K562 (cell line): ENCODE results near the gene MIER2. TPM values are rescaled to one million over a fixed set of nuclear protein-coding genes. Genes with fewer than 3 reads are reported as not detected.
A peak's percentile ranks its signal among the peaks of the same experiment; 100 is the strongest.

ENCODE experiments used
- ARID3A ChIP-seq: IDR thresholded peaks from 2 replicates; pipeline ENCODE4 v1.6.1; 2012; ENCODE audit warnings: low read depth, low read length, improper control_type of control experiment, borderline replicate concordance
- BCL6 ChIP-seq: fragments of 250-450 bp; sonication (Bioruptor Pico); IDR thresholded peaks from 2 replicates; pipeline ENCODE4 v1.4.0; 2020
- CBX1 ChIP-seq: sonication (generic); IDR thresholded peaks from 2 replicates; pipeline ENCODE4 v1.6.1; 2016; ENCODE audit warnings: antibody characterized with exemption, low read depth, mild to moderate bottlenecking
- DEAF1 ChIP-seq: fragments of 450-650 bp; formaldehyde crosslinking; IDR thresholded peaks from 2 replicates; pipeline ENCODE4 v1.4.0; 2020; ENCODE audit warnings: mild to moderate bottlenecking, moderate library complexity
- FOXP4 ChIP-seq: sonication (generic); formaldehyde crosslinking; IDR thresholded peaks from 2 replicates; pipeline ENCODE4 v1.8.0; 2022; ENCODE audit warnings: mild to moderate bottlenecking, missing genetic modification reagents, borderline replicate concordance
- ILK ChIP-seq: fragments of 450-650 bp; IDR thresholded peaks from 2 replicates; pipeline ENCODE4 v1.6.1; 2016; ENCODE audit warnings: missing genetic modification characterization, low read depth, mild to moderate bottlenecking, missing compliant biosample characterization, moderate library complexity, borderline replicate concordance
- KAT7 ChIP-seq: sonication (generic); formaldehyde crosslinking; IDR thresholded peaks from 2 replicates; pipeline ENCODE4 v1.8.0; 2022; ENCODE audit warnings: missing genetic modification reagents, mild to moderate bottlenecking, borderline replicate concordance
- MCM7 ChIP-seq, 2 experiments: fragments of 450-650 bp; IDR thresholded peaks; 2 replicates each; pipeline ENCODE4 v1.6.1; 2016 to 2018
- PBX2 ChIP-seq, 2 experiments: IDR thresholded peaks in 1 of 2; conservative IDR thresholded peaks in 1 of 2; 2 replicates each; pipeline ENCODE4 v1.6.1; 2016; ENCODE audit warnings: low read depth in 2 of 2, mild to moderate bottlenecking in 1 of 2, missing compliant biosample characterization in 1 of 2, missing genetic modification characterization in 1 of 2, moderate library complexity in 1 of 2
- POLR2G ChIP-seq: fragments of 200-400 bp; formaldehyde crosslinking; IDR thresholded peaks from 2 replicates; pipeline ENCODE4 v1.6.1; 2017; ENCODE audit warnings: low read depth, mild to moderate bottlenecking, antibody characterized with exemption, low read length, moderate library complexity
- ZFX ChIP-seq: sonication (generic); formaldehyde crosslinking; IDR thresholded peaks from 2 replicates; pipeline ENCODE4 v1.8.0; 2022; ENCODE audit warnings: mild to moderate bottlenecking, missing genetic modification reagents, moderate library complexity
- ZKSCAN1 ChIP-seq: fragments of 150-350 bp; IDR thresholded peaks from 2 replicates; pipeline ENCODE4 v1.6.1; 2016; ENCODE audit warnings: low read depth, low read length
- ZNF668 ChIP-seq: fragments of 250-450 bp; sonication (Bioruptor Pico); IDR thresholded peaks from 2 replicates; pipeline ENCODE4 v1.8.0; 2022; ENCODE audit warnings: mild to moderate bottlenecking, inconsistent platforms
- polyA plus RNA-seq, 8 experiments: library from polyadenylated mRNA; depleted of rRNA in 4 of 8; stranded (reverse) in 5 of 8; unstranded in 3 of 8; fragments of >200 nt; fragmentation: Nextera tagmentation in 2 of 8; fragmentation: Illumina TruSeq in 1 of 8; extraction: Ambion mirVana in 2 of 8; extraction: Trizol in 1 of 8; gene quantifications; 2 replicates each; pipeline versions ENCODE4 v1.2.1 to v1.2.3, GENCODE V29; 2011 to 2014; ENCODE audit warnings: inconsistent platforms in 1 of 8, missing spikeins in 1 of 8
- total RNA-seq, 7 experiments: library from RNA; depleted of rRNA in 6 of 7; stranded (reverse); fragments of >200 nt in 6 of 7; fragmentation: Illumina TruSeq in 2 of 7; extraction: Trizol in 2 of 7; gene quantifications; 2 replicates each; pipeline versions ENCODE4 v1.2.1 to v1.2.3, GENCODE V29; 2011 to 2021; ENCODE audit warnings: low replicate concordance in 1 of 7
- TF ChIP-seq, protein P1 (sequence below): sonication (generic); formaldehyde crosslinking; IDR thresholded peaks from 2 replicates; pipeline ENCODE4 v1.8.0; 2022; ENCODE audit warnings: mild to moderate bottlenecking, missing genetic modification reagents

MIER2 gene
- total and polyA plus RNA-seq, 9 of the 15 experiments (the other 6 are each of a cell fraction or from before 2014, with no cell fraction given), result 0.46 to 34.7 (median 15.6) TPM

DNA sequence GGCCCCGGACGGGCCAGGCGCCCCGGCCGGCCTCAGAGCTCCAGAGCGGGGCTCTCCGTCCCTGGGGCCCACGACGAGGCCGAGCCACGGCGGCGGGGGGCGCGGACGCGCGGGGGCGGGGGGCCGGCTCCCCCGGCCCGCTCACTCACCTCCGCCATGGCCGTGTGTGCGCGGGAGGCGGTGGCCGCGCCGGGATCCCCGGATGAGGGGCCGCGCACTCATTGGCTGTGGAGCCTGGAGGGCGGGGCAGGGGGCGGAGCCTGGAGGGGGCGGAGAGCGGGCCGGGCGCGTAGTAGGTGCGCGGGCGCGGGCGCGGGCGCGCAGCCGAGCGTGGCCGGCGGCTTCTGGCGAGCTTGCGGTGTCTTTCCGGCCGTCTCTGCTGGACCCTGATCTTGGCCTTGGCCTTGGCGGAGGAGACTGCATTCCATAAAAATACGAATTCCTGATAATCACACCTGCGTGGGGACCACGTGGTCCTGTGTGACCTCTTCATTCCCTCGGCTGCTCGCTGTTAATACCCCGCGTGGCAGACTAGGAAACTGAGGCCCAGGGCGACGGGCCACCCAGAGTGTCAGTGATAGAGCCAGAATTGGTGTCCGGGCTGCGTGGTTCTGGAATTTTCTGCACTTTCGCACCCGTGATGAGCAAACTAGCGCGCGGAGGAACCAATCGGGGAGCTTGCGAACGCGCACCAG lies at the start of gene MIER2 (continued):
- TF ChIP-seq FOXP4 (CRISPR knock-in tag), result 0 out of 2 replicates have a peak, but pooled peaks have one; percentile 57
- TF ChIP-seq ARID3A, result no peak
- no peak for TF ChIP-seq KAT7 (CRISPR knock-in tag)
- peak; percentile 100 for TF ChIP-seq ZKSCAN1
- no peak for TF ChIP-seq MCM7 (IDR thresholded peaks at IDR 0.05)
- no peak for TF ChIP-seq ZNF668 (CRISPR knock-in tag)
- TF ChIP-seq DEAF1 (CRISPR knock-in tag), result no peak
- no peak for TF ChIP-seq PBX2 (CRISPR knock-in tag; IDR thresholded peaks at IDR 0.05; ENCODE audit: low read depth)
- TF ChIP-seq PBX2 (tag; conservative IDR thresholded peaks at IDR 0.05; ENCODE audit: low read depth), result no peak
- TF ChIP-seq, protein P1, sequence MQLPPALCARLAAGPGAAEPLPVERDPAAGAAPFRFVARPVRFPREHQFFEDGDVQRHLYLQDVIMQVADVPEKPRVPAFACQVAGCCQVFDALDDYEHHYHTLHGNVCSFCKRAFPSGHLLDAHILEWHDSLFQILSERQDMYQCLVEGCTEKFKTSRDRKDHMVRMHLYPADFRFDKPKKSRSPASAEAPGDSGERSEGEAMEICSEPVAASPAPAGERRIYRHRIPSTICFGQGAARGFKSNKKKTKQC (CRISPR knock-in tag), result no peak; the same call in 1 of the 2 replicates
- peak; percentile 80 for TF ChIP-seq POLR2G
- TF ChIP-seq BCL6 (CRISPR knock-in tag), result no peak
- TF ChIP-seq ZFX, result peak; percentile 75
- TF ChIP-seq CBX1, result no peak
- no peak for TF ChIP-seq ILK (tag)
